Measurements from ENCODE around the gene TSTD2. TPM values are rescaled to one million over a fixed set of nuclear protein-coding genes. Genes with fewer than 3 reads are reported as not detected.

Gene TSTD2
- polyA plus RNA-seq, 3 donors, result 1.2 to 11.4 (median 2.4) TPM

DNA sequence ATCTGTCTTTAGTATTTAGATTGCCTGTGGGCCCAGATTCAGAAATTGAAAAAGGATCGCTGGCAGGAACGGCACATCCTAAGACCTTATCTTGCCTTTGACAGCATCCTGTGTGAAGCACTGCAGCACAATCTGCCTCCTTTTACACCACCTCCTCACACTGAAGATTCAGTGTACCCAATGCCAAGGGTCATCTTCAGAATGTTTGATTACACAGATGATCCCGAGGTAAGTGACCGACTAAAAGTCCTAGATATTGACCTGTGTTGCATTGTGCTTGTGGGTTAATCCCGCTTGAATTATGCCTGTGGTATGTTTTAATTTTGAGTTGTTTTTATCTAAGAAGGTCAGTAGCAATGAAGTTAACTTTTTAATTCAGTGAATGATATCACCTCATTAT is 14.8 kb upstream of the TSTD2 start:
- no peak overlapping the region for H2AFZ ChIP-seq (ENCODE audit: insufficient read depth, low read depth, low read length, poor library complexity, severe bottlenecking)
- 100% methylated on average over 2 of the region's 5 CpGs for WGBS (ENCODE audit: insufficient coverage)
- Mint-ChIP-seq H3K4me3 (no peak overlapping the region), H3K27ac (peak overlapping the region in 2 of 7 donors; percentile 1 to 48), H3K9me3 (no peaks in the 10 kb centered on the region), H3K36me3 (peaks cover 68 to 83% of the 10 kb centered on the region in 2 donors), H3K27me3 (ENCODE audit: low read depth in 3 of 3) (no peaks in the 10 kb centered on the region), H3K4me1 (no peaks in the 10 kb centered on the region)
- peaks cover 90 to 99% of the 10 kb centered on the region in 2 donors for H3K36me3 ChIP-seq (replicated peaks in 1 of 2; ENCODE audit: control insufficient read depth in 1 of 2, insufficient read depth in 2 of 2, low read length in 2 of 2)
- H3K4me3 ChIP-seq (replicated peaks in 1 of 3; ENCODE audit: low read depth in 2 of 3, low read length in 3 of 3), result no peak overlapping the region
- H3K9ac ChIP-seq (ENCODE audit: insufficient read depth, low read length, poor library complexity, severe bottlenecking), result no peak overlapping the region
- intact Hi-C loops (cut with micrococcal nuclease), result no loop called here
- peaks cover 7% of the 10 kb centered on the region for H3K79me2 ChIP-seq (ENCODE audit: insufficient read depth, low read length)
- no peak for TF ChIP-seq CTCF (IDR thresholded peaks at IDR 0.05)
- DNase-seq, result no peak
- no peaks in the 10 kb centered on the region for H3K4me1 ChIP-seq (ENCODE audit: control insufficient read depth in 1 of 2, insufficient read depth in 2 of 2, low read length in 2 of 2)
- H3K9me3 ChIP-seq (replicated peaks in 1 of 2; ENCODE audit: control insufficient read depth in 1 of 2, insufficient read depth in 1 of 2, low read length in 2 of 2), result no peaks in the 10 kb centered on the region
- no peak overlapping the region for H3K4me2 ChIP-seq (replicated peaks; ENCODE audit: extremely low read depth, low read length, poor library complexity, severe bottlenecking)
- H3K27ac ChIP-seq (ENCODE audit: low read depth in 1 of 2, low read length in 2 of 2), result no peak overlapping the region
- H3K27me3 ChIP-seq (ENCODE audit: control insufficient read depth in 2 of 2, insufficient read depth in 2 of 2, low read length in 2 of 2), result no peaks in the 10 kb centered on the region
- no peaks in the 10 kb centered on the region for H4K20me1 ChIP-seq (ENCODE audit: insufficient read depth, low read length)

DNA sequence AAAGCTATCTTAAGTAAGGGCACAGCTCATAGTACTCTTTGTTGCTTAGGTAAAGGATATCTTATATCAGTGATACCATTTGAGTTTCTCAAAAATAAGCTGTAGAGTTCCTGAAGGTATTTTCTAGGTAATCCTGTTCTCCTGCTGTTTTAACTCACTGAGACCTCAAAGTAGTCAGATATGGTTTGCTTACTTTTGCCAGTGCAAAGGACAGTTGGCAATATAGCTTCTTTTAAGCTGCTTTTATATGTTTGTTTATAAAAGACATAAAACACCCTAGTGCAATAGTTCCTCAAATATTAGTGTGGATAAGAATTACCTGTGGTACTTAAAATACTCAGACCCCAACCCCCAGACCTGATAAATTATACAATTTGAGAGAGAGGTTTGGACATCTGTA is 12.6 kb upstream of the TSTD2 start:
- Histone ChIP-seq H3K9me3 (replicated peaks in 1 of 2; ENCODE audit: control insufficient read depth in 1 of 2, insufficient read depth in 1 of 2, low read length in 2 of 2) (no peaks in the 10 kb centered on the region), H3K4me2 (replicated peaks; ENCODE audit: extremely low read depth, low read length, poor library complexity, severe bottlenecking) (no peak overlapping the region), H3K27me3 (ENCODE audit: control insufficient read depth in 2 of 2, insufficient read depth in 2 of 2, low read length in 2 of 2) (no peaks in the 10 kb centered on the region), H3K4me1 (ENCODE audit: control insufficient read depth in 1 of 2, insufficient read depth in 2 of 2, low read length in 2 of 2) (no peaks in the 10 kb centered on the region), H2AFZ (ENCODE audit: insufficient read depth, low read depth, low read length, poor library complexity, severe bottlenecking) (no peak overlapping the region), H3K27ac (ENCODE audit: low read depth in 1 of 2, low read length in 2 of 2) (no peak overlapping the region), H3K79me2 (ENCODE audit: insufficient read depth, low read length) (peaks cover 17% of the 10 kb centered on the region), H3K9ac (ENCODE audit: insufficient read depth, low read length, poor library complexity, severe bottlenecking) (no peak overlapping the region), H3K4me3 (replicated peaks in 1 of 3; ENCODE audit: low read depth in 2 of 3, low read length in 3 of 3) (no peak overlapping the region), H3K36me3 (replicated peaks in 1 of 2; ENCODE audit: control insufficient read depth in 1 of 2, insufficient read depth in 2 of 2, low read length in 2 of 2) (peaks cover 89 to 98% of the 10 kb centered on the region in 2 donors), H4K20me1 (ENCODE audit: insufficient read depth, low read length) (peaks cover 5% of the 10 kb centered on the region)
- intact Hi-C loops (cut with micrococcal nuclease), result no loop called here
- H3K9me3 Mint-ChIP-seq, result no peaks in the 10 kb centered on the region
- no peak for TF ChIP-seq CTCF (IDR thresholded peaks at IDR 0.05)
- H3K27ac Mint-ChIP-seq, result no peak overlapping the region
- DNase-seq, result no peak
- H3K27me3 Mint-ChIP-seq (ENCODE audit: low read depth in 3 of 3), result no peaks in the 10 kb centered on the region
- no peak overlapping the region for H3K4me3 Mint-ChIP-seq
- no peaks in the 10 kb centered on the region for H3K4me1 Mint-ChIP-seq
- H3K36me3 Mint-ChIP-seq, result peaks cover 72 to 75% of the 10 kb centered on the region in 2 donors
